ENCODE data around the gene ARL6IP1. TPM values are rescaled to one million over a fixed set of nuclear protein-coding genes. Genes with fewer than 3 reads are reported as not detected.
A peak's percentile ranks its signal among the peaks of the same experiment; 100 is the strongest.

ARL6IP1 gene
- total RNA-seq, 1 experiment from 2014 or later, result 673 TPM

GRCh38 chr16:18809165-18809564, 7.8 kb upstream of the ARL6IP1 start:
- DNase-seq, result no peak
- Histone ChIP-seq H3K36me3 (replicated peaks; ENCODE audit: control insufficient read depth, insufficient read depth, low read length) (peaks cover 25% of the 10 kb centered on the region), H3K4me3 (ENCODE audit: insufficient read depth, low read depth, low read length) (no peak overlapping the region)

GRCh38 chr16:18805257-18805773, 4.0 kb upstream of the ARL6IP1 start:
- peaks cover 12% of the 10 kb centered on the region for H3K36me3 ChIP-seq (replicated peaks; ENCODE audit: control insufficient read depth, insufficient read depth, low read length)
- H3K27me3 ChIP-seq (ENCODE audit: control insufficient read depth, insufficient read depth, low read length), result no peaks in the 10 kb centered on the region
- no peak overlapping the region for H3K4me3 ChIP-seq (ENCODE audit: insufficient read depth, low read depth, low read length)
- no peak for DNase-seq

More at GRCh38 chr16:18809165-18809564, 7.8 kb upstream of the ARL6IP1 start:
- no peaks in the 10 kb centered on the region for H3K27me3 ChIP-seq (ENCODE audit: control insufficient read depth, insufficient read depth, low read length)

- DNase-seq, result no peak
- H3K4me3 ChIP-seq (ENCODE audit: insufficient read depth, low read depth, low read length), result no peak overlapping the region
Measured at GRCh38 chr16:18804540-18804939, 3.2 kb upstream of the ARL6IP1 start.

DNA sequence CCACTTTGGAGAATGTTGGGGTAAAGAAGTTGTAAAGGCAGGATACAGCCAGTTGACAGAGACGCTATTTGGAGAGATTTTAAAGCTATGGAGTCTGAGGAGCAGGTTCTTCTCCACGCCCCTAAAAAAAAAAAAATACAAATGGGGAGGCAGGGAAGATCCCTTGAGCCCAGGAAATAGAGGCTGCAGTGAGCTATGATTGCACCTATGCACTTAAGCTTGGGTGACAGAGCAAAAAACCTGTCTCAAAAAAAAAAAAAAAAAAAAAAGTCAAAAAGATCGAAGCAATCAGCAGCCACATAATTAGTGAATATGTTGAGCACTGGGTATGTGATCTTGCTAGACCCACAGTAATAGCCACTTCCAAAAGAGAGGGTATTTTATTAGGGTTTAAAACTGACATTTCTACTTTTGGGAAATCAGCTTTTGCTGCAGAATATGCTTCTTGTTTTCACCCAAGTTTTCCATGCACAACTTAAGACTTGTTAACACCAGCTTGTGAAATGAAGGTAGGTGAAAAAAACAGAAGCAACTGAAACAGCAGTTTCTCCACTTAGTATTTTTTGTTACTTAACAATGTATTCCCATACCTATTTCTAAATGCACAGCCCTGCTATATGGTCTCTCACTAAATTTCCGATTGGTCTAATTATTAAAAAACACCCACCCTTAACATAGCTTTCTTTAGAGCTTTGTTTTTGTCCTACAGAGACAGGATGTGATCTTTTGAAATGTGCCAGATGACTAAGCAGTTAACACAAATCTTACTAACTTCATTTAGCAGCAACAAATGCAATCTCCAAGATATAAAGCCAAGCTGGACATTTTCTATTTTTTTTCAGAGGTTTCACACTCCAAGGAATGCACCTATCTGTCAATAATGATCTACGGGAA, 2.5 kb upstream of the ARL6IP1 start:
- DNase-seq, result no peak
- no peak overlapping the region for H3K4me3 ChIP-seq (ENCODE audit: insufficient read depth, low read depth, low read length)
- peaks cover 3% of the 10 kb centered on the region; the same call in 1 of the 2 replicates for H3K36me3 ChIP-seq (replicated peaks; ENCODE audit: control insufficient read depth, insufficient read depth, low read length)
- H3K27me3 ChIP-seq (ENCODE audit: control insufficient read depth, insufficient read depth, low read length), result no peaks in the 10 kb centered on the region

More at GRCh38 chr16:18804540-18804939, 3.2 kb upstream of the ARL6IP1 start:
- no peaks in the 10 kb centered on the region for H3K27me3 ChIP-seq (ENCODE audit: control insufficient read depth, insufficient read depth, low read length)
- H3K36me3 ChIP-seq (replicated peaks; ENCODE audit: control insufficient read depth, insufficient read depth, low read length), result peaks cover 10% of the 10 kb centered on the region

- no peak for DNase-seq
Measured at GRCh38 chr16:18802767-18803343, 1.5 kb upstream of the ARL6IP1 start.

DNA sequence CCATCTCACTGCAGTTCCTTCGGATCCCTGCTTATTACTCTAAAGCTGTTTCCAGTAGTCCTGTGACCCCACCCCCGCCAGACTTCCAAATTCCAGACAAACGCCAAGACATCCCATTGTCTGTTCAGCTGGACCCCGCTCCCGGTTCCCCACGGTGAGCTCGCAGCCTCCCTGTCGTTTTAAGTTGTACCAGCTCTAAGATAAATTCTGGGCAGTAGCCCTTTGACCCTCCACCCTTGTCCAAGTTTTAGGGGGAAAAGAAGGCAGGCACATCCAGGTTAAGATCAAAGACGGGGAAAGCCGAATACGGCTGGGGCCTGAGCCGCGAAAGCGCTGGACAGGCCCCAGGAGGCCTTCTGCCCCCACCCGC, 589 bp downstream of the ARL6IP1 start:
- Histone ChIP-seq H3K27me3 (ENCODE audit: control insufficient read depth, insufficient read depth, low read length) (no peaks in the 10 kb centered on the region), H3K36me3 (replicated peaks; ENCODE audit: control insufficient read depth, insufficient read depth, low read length) (peaks cover 7% of the 10 kb centered on the region), H3K4me3 (ENCODE audit: insufficient read depth, low read depth, low read length) (peak overlapping the region; percentile 99)
- DNase-seq, result peak; percentile 55

More at GRCh38 chr16:18802767-18803343, 1.5 kb upstream of the ARL6IP1 start:
- no peaks in the 10 kb centered on the region for H3K27me3 ChIP-seq (ENCODE audit: control insufficient read depth, insufficient read depth, low read length)
- peaks cover 2% of the 10 kb centered on the region for H3K36me3 ChIP-seq (replicated peaks; ENCODE audit: control insufficient read depth, insufficient read depth, low read length)
- no peak overlapping the region for H3K4me3 ChIP-seq (ENCODE audit: insufficient read depth, low read depth, low read length)

GRCh38 chr16:18800293-18800692, 1.1 kb downstream of the ARL6IP1 start:
- peak overlapping the region; percentile 99 for H3K4me3 ChIP-seq (ENCODE audit: insufficient read depth, low read depth, low read length)
- peaks cover 10% of the 10 kb centered on the region for H3K36me3 ChIP-seq (replicated peaks; ENCODE audit: control insufficient read depth, insufficient read depth, low read length)
- no peaks in the 10 kb centered on the region for H3K27me3 ChIP-seq (ENCODE audit: control insufficient read depth, insufficient read depth, low read length)
- no peak for DNase-seq

DNA sequence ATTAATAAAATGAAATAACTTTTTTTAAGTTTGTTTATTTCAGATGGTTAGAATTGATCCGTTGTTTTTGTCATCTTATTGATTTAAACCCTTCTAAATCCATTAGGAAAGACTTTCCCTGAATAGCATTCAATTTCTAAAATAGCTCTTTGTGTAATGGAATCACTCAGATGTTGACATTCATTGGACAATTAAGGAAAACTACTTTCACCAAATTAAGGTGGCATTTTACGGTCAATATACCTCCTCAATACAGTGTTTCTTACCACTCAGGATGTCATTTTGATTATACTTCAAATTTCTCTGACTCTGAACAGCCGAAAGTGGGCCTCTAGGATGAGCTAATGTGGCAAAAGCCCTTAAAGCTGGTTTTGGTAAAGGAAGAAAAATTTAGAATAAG, 1.8 kb downstream of the ARL6IP1 start:
- no peak for DNase-seq
- Histone ChIP-seq H3K4me3 (ENCODE audit: insufficient read depth, low read depth, low read length) (peak overlapping the region; percentile 99), H3K36me3 (replicated peaks; ENCODE audit: control insufficient read depth, insufficient read depth, low read length) (peaks cover 14% of the 10 kb centered on the region), H3K27me3 (ENCODE audit: control insufficient read depth, insufficient read depth, low read length) (no peaks in the 10 kb centered on the region)

GRCh38 chr16:18797746-18798145, 3.6 kb downstream of the ARL6IP1 start:
- no peak overlapping the region for H3K4me3 ChIP-seq (ENCODE audit: insufficient read depth, low read depth, low read length)
- H3K27me3 ChIP-seq (ENCODE audit: control insufficient read depth, insufficient read depth, low read length), result no peaks in the 10 kb centered on the region
- peaks cover 18% of the 10 kb centered on the region for H3K36me3 ChIP-seq (replicated peaks; ENCODE audit: control insufficient read depth, insufficient read depth, low read length)
- no peak for DNase-seq

DNA sequence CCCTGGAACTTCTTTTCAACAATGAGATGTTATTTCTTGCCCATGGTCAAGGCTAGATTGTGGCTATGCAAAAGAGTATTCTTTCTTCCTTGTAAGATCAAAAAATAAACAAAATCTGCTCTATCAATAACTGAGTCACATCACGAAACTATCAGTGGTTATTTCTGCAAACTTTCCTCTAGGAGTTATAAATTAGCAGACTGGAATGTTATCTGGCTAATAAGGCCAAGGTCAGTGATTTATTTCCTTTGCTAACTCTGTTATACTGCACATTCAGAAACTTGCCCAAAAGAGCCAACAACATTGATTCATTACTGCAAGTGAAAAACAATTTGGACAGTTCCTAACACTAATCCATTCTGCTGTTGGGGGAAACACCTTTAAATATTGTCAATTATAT, 5.0 kb downstream of the ARL6IP1 start:
- Histone ChIP-seq H3K27me3 (ENCODE audit: control insufficient read depth, insufficient read depth, low read length) (no peaks in the 10 kb centered on the region), H3K36me3 (replicated peaks; ENCODE audit: control insufficient read depth, insufficient read depth, low read length) (peaks cover 23% of the 10 kb centered on the region), H3K4me3 (ENCODE audit: insufficient read depth, low read depth, low read length) (no peak overlapping the region)
- no peak for DNase-seq

- DNase-seq, result no peak
- H3K27me3 ChIP-seq (ENCODE audit: control insufficient read depth, insufficient read depth, low read length), result no peaks in the 10 kb centered on the region
- H3K4me3 ChIP-seq (ENCODE audit: insufficient read depth, low read depth, low read length), result no peak overlapping the region
- peaks cover 36% of the 10 kb centered on the region for H3K36me3 ChIP-seq (replicated peaks; ENCODE audit: control insufficient read depth, insufficient read depth, low read length)
Measured at GRCh38 chr16:18792836-18793433, 8.4 kb downstream of the ARL6IP1 start.

DNA sequence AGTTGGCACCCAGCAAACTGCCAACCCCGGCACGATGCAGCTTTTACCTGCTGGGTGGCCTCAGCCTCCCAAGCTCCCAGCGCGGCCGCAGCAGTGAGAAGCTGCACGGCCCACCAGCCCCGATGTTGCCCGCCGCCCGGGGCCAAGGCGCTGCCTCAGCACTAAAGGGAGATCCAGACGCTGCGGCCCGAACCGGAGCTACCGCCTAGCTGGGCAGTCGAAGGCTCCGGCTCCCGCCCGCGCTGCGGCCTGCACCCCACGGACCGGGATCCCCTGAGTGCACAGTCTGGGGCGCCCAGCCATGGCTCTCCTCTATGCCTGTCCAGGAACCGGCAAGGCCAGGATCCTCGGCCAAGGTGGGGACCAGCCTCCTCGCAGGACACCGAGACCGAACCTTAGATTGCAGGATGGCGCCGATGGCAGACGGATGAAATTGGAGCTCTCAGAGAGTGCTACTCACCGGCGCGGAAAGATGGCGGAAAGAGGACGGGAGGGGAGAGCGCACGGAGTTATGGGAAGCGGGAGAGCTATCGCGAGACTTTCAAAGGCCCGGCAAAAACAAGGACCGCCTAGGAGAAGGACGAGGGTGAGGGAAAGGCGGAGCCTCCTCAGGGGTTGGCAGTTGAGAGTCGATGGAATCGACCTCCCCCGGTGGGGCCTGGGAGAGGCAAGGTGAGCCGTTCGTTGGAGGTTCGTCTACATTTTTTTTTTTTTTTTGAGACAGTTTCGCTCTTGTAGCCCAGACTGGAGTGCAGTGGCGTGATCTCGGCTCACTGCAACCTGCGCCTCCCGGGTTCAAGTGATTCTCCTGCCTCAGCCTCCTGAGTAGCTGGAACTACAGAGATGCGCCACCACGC, 11.3 kb downstream of the ARL6IP1 start, which contains the start of gene RPS15A:
Gene RPS15A, minus strand, starts transcription at position 485 of the 857 bp plus-strand sequence. CDS start 1,221 bp downstream, outside the sequence.
- H3K27me3 ChIP-seq (ENCODE audit: control insufficient read depth, insufficient read depth, low read length), result no peaks in the 10 kb centered on the region
- peak within 1 kb of the TSS; percentile 98 for H3K4me3 ChIP-seq (ENCODE audit: insufficient read depth, low read depth, low read length)
- peak; percentile 96 for DNase-seq
- peaks cover 42% of the 10 kb centered on the region for H3K36me3 ChIP-seq (replicated peaks; ENCODE audit: control insufficient read depth, insufficient read depth, low read length)

DNA sequence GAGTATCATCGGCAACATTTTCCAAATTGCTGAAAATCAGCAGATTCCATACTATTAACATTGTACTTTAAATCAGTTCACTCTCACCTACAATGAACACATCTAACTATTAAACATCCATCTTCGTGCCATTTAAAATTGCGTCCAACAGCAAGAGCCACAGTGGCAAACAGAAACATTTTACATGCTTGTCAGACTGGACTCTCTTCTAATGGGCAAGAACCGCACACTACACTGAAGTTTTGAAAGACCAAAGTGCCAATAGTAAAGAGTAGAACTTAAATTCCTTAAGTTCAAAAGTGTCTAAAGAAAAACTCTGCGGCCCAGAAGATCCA, 11.9 kb downstream of the ARL6IP1 start:
- no peak for DNase-seq
- Histone ChIP-seq H3K4me3 (ENCODE audit: insufficient read depth, low read depth, low read length) (peak overlapping the region; percentile 98), H3K36me3 (replicated peaks; ENCODE audit: control insufficient read depth, insufficient read depth, low read length) (peaks cover 45% of the 10 kb centered on the region), H3K27me3 (ENCODE audit: control insufficient read depth, insufficient read depth, low read length) (no peaks in the 10 kb centered on the region)

All from H7 (cell line).